Brain microvascular endothelial cell (primary cell): Measurements from ENCODE around the gene TEKT5.

Source experiments
- DNase-seq: peaks from one replicate; pipeline ENCODE4 v3.0.0-alpha.2; 2020
- H3K27ac ChIP-seq: fragments of 250-450 bp; sonication (Bioruptor Pico); 2 replicates; pipeline ENCODE4 v1.5.1; 2020; ENCODE audit warnings: mild to moderate bottlenecking, moderate library complexity
- H3K27me3 ChIP-seq: fragments of 250-450 bp; sonication (Bioruptor Pico); replicated peaks from 2 replicates; pipeline ENCODE4 v1.5.1; 2020; ENCODE audit warnings: mild to moderate bottlenecking
- H3K36me3 ChIP-seq: fragments of 250-450 bp; sonication (Bioruptor Pico); replicated peaks from 2 replicates; pipeline ENCODE4 v1.5.1; 2020; ENCODE audit warnings: mild to moderate bottlenecking
- H3K4me3 ChIP-seq: 2 replicates; pipeline ENCODE4 v1.5.1; 2011; ENCODE audit warnings: low read depth, mild to moderate bottlenecking, control low read depth, low read length, moderate library complexity
- in situ Hi-C: cut with HindIII; loops from 2 replicates; pipeline ENCODE4 v1.10.0; 2017; ENCODE audit warnings: low sequenced_read_pairs, low pct_ligation_motif_present
- TF ChIP-seq, protein P1 (sequence below): IDR thresholded peaks from 2 replicates; pipeline ENCODE4 v1.5.1; 2011; ENCODE audit warnings: low read depth, mild to moderate bottlenecking, moderate library complexity, low read length, control low read depth, inconsistent platforms; ENCODE audit errors: missing control alignments

Gene TEKT5

DNA sequence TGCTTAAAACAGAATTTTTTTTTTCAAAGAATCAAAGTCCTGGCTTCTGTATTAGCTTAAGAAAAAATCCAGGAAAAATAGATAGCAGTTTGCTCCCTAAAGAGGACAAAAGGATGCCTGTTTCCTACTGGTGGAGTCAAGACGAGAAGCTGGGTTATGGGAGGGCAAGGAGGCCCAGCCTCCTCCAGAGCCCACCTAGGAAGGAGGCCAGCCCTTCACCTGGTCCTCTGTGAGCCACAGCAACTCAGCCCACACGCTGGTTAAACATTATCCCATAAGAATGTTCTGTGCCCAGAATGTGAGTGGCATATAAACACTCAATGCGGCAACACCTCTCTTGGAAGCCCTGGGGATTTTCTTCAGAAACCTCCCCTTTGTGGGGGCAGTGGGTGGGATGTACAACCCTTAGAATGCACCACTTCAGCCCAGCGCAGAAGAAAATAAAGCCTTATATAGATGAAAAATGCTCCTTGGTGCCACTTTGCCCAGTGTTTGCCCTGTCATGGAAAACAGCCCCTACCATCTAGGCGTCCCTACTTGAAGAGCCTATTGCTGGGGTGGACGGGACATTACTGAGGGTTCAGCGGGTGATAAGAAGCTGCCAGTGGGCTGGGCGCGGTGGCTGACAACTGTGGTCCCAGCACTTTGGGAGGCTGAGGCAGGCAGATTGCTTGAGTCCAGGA is 48.0 kb downstream of the TEKT5 start:
- Histone ChIP-seq H3K4me3 (no peak overlapping the region), H3K36me3 (no peaks in the 10 kb centered on the region), H3K27me3 (no peaks in the 10 kb centered on the region), H3K27ac (no peak overlapping the region)
- no peak for DNase-seq
- in situ Hi-C loops, result no loop called here
- TF ChIP-seq, protein P1, sequence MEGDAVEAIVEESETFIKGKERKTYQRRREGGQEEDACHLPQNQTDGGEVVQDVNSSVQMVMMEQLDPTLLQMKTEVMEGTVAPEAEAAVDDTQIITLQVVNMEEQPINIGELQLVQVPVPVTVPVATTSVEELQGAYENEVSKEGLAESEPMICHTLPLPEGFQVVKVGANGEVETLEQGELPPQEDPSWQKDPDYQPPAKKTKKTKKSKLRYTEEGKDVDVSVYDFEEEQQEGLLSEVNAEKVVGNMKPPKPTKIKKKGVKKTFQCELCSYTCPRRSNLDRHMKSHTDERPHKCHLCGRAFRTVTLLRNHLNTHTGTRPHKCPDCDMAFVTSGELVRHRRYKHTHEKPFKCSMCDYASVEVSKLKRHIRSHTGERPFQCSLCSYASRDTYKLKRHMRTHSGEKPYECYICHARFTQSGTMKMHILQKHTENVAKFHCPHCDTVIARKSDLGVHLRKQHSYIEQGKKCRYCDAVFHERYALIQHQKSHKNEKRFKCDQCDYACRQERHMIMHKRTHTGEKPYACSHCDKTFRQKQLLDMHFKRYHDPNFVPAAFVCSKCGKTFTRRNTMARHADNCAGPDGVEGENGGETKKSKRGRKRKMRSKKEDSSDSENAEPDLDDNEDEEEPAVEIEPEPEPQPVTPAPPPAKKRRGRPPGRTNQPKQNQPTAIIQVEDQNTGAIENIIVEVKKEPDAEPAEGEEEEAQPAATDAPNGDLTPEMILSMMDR, result no peak

DNA sequence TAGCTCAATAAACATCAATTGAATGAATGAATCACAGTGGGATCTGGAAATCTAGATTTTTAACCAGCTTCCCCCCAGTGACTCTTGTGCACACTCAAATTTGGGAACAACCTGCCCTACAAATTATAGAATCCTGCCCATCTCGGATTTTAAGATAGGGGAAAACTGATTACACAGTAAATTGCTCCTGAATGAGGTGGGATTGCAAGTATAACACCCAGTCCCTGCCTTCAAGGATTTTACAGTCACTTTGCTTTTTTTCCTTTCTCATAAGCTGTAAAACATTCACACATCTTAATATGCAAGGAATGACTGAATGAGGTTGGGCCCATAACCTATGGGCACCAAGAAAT is 48.5 kb downstream of the TEKT5 start:
- no peaks in the 10 kb centered on the region for H3K36me3 ChIP-seq
- TF ChIP-seq, protein P1, result no peak
- in situ Hi-C loops, result no loop called here
- H3K4me3 ChIP-seq, result no peak overlapping the region
- no peaks in the 10 kb centered on the region for H3K27me3 ChIP-seq
- no peak overlapping the region for H3K27ac ChIP-seq
- no peak for DNase-seq

DNA sequence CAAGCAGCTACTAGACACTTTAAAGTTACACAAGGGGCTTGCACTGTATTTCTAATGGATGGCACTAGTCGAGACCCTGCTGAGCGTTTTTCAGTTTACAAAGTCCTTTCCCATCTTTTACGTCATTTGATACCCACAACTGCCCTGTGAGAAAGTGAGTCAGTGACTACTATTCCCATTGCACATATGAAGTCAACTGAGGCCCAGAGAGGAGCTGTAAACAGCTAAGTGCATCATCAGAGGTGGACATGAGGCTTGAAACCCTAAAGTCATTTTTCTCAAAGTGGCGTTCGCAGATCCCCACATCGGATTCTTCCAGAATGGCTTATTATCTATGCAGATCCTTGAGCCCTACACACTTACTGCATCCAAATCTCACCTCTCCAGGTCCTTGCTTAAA is 50.6 kb downstream of the TEKT5 start:
- no peaks in the 10 kb centered on the region for H3K27me3 ChIP-seq
- H3K4me3 ChIP-seq, result no peak overlapping the region
- DNase-seq, result no peak
- TF ChIP-seq, protein P1, result no peak
- H3K36me3 ChIP-seq, result no peaks in the 10 kb centered on the region
- no peak overlapping the region for H3K27ac ChIP-seq
- in situ Hi-C loops, result no loop called here

DNA sequence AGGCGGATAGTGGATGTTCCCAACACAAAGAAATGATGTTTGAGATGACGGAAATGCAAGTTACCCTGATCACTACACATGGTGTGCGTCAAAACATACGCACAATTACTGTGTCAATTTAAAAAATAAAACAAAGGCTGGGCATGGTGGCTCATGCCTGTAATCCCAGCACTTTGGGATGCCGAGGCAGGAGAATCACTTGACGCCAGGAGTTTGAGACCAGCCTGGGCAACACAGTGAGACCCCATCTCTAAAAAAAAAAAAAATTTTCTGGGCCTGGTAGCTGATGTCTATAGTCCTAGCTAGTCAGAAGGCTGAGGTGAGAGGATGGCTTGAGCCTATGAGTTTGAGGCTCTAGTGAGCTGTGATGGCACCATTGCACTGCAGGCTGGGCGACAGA is 51.8 kb downstream of the TEKT5 start:
- Histone ChIP-seq H3K27me3 (no peaks in the 10 kb centered on the region), H3K36me3 (no peaks in the 10 kb centered on the region), H3K4me3 (no peak overlapping the region), H3K27ac (no peak overlapping the region)
- TF ChIP-seq, protein P1, result no peak
- DNase-seq, result no peak
- in situ Hi-C loops, result no loop called here

DNA sequence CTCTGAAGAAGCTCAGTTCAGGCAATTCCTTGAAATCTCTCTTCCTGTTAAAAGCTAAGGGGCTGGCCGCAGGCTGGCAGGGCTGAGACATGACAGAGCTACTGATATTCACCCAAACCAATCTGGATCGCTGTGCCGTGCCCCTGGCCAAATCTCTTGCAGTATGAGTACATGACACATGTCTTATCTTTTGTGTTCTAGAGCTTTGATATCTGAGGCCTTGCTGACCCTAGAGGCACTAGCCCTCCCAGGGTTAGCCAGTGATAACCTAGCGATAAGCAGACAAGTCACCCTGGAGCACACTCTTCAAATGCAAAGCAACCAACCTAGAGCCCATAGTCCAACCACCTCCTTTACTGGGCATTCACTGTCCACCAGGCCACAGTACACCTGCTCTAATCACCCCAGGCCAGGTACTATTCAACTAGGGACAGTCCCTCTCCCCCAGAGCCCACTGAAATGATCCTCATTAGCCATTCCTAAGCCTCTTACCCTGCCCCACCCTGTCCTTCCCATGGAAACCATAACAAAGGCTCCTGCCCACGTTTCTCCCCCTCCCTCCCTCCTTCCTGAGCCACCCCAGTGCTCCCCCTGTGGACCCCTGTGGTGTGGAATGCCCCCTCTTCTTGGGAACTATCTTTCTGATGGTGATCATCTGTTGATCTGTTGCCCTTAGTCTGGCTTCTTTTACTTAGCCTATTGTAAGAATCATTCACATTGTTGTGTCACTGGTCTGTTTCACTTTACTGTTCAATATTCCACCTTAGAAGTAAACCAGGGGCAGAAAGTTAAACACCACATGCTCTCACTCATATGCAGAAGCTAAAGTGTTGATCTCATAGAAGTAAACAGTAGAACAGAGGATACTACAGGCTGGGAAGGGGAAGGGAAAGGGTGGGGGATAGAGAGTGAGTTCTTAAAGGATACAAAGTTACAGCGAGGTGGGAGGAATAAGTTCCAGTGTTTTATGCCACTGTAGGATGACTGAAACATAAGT is 52.5 kb downstream of the TEKT5 start:
- no peak for DNase-seq
- Histone ChIP-seq H3K27me3 (no peaks in the 10 kb centered on the region), H3K36me3 (no peaks in the 10 kb centered on the region), H3K4me3 (no peak overlapping the region), H3K27ac (no peak overlapping the region)
- in situ Hi-C loops, result no loop called here
- TF ChIP-seq, protein P1, result no peak
